Psoas muscle (tissue), 8 donors: ENCODE measurements around the gene FOXP1. TPM values are rescaled to one million over a fixed set of nuclear protein-coding genes. Genes with fewer than 3 reads are reported as not detected.

Source experiments
- ATAC-seq, 4 donors: fragments of 200-7000 bp; cut with Tn5 transposase; one replicate each; pipeline ENCODE4 v1.9.1; 2020; ENCODE audit warnings: moderate library complexity in 3 of 4, mild to moderate bottlenecking in 2 of 4
- DNase-seq, 2 donors: peaks; one replicate each; pipeline ENCODE4 v3.0.0-alpha.2; 2020
- H3K27ac ChIP-seq: fragments of 200-600 bp; one replicate; pipeline ENCODE4 v1.8.0; 2022
- H3K27me3 ChIP-seq, 3 donors: fragments of 200-600 bp in 1 of 3; one replicate each; pipeline versions ENCODE4 v1.6.1 to v1.8.0; 2013 to 2022; ENCODE audit warnings: low read length in 2 of 3, mild to moderate bottlenecking in 2 of 3, moderate library complexity in 1 of 3; ENCODE audit not compliant: insufficient read depth in 3 of 3
- H3K36me3 ChIP-seq, 2 donors: fragments of 200-600 bp in 1 of 2; one replicate each; pipeline versions ENCODE4 v1.6.1 to v1.8.0; 2013 to 2022; ENCODE audit warnings: low read depth in 1 of 2, mild to moderate bottlenecking in 1 of 2, moderate library complexity in 1 of 2; ENCODE audit not compliant: insufficient read depth in 1 of 2
- H3K4me1 ChIP-seq: fragments of 200-600 bp; one replicate; pipeline ENCODE4 v1.8.0; 2022
- H3K4me3 ChIP-seq: fragments of 200-600 bp; one replicate; pipeline ENCODE4 v1.8.0; 2022; ENCODE audit warnings: mild to moderate bottlenecking
- H3K9me3 ChIP-seq: fragments of 200-600 bp; one replicate; pipeline ENCODE4 v1.8.0; 2022
- CTCF ChIP-seq: fragments of 200-600 bp; IDR thresholded peaks from one replicate; pipeline ENCODE4 v1.8.0; 2022; ENCODE audit warnings: antibody characterized with exemption
- WGBS, 3 donors: extraction: QIAGEN DNeasy Blood & Tissue Kit; methylation state at CpG; one replicate each; pipeline versions ENCODE4 v1.1.6 to v1.1.7; 2013; 5-methylcytosine and 5-hydroxymethylcytosine counted together
- intact Hi-C, 2 donors: fragments of 100-400 bp; cut with DNase I; formaldehyde crosslinking; loops; one replicate each; pipeline versions ENCODE4 v1.11.0 to v1.14.2; 2022
- polyA plus RNA-seq, 3 donors: library from polyadenylated mRNA; stranded (reverse); fragments of 200-250 nt; gene quantifications; one replicate each; pipeline ENCODE4 v1.2.3, GENCODE V29; 2013
- total RNA-seq, 4 donors: library from RNA; stranded (reverse); fragmentation: NEBNext Ultra II Directional in 2 of 4; extraction: Animal tissue kit (Norgen Biotek cat#: 25700) in 2 of 4; gene quantifications; one replicate each; pipeline versions ENCODE4 v1.2.1 to v1.2.4, GENCODE V29; 2021 to 2023
- donor health status: healthy with polysubstance abuse.
- donor health status: DM: no; HTN: no; CAD: no; lungs with moderate emphysema.
- donor health status: Bipolar disorder and iron deficiency.
- donor health status: healthy.
- donor health status: DM: yes; HTN: yes; CAD: no.
- donor health status: DM: no; HTN: no; CAD: no.
- donor health status: DM: no; HTN: no; CAD: no.
- donor health status: DM: yes; HTN: yes; CAD: no.

FOXP1 gene
- total and polyA plus RNA-seq, 7 donors: 2.6 to 26.4 (median 15.4) TPM

- ATAC-seq (peak; percentile 79 to 93 (median 90)), DNase-seq (peak; percentile 33 to 62)
- Histone ChIP-seq H3K9me3 (no peaks in the 10 kb centered on the region), H3K27me3 (no peaks in the 10 kb centered on the region), H3K4me1 (peaks cover 33% of the 10 kb centered on the region), H3K36me3 (peaks cover 2 to 30% of the 10 kb centered on the region in 2 donors), H3K27ac (peak overlapping the region; percentile 85), H3K4me3 (peak overlapping the region; percentile 41)
- TF ChIP-seq CTCF: no peak
- intact Hi-C loops: no loop called here
- 17 to 26% (median 24%) methylated on average over 6 of the region's 6 CpGs for WGBS, 3 donors
Measured at GRCh38 chr3:70982700-70983140, 600.8 kb downstream of the FOXP1 start.

GRCh38 chr3:70982284-70982683, 601.2 kb downstream of the FOXP1 start:
- Histone ChIP-seq H3K4me3 (peak overlapping the region; percentile 41), H3K4me1 (peaks cover 33% of the 10 kb centered on the region), H3K27ac (peak overlapping the region; percentile 85), H3K36me3 (peaks cover 0 to 30% of the 10 kb centered on the region in 2 donors), H3K27me3 (no peaks in the 10 kb centered on the region), H3K9me3 (no peaks in the 10 kb centered on the region)
- whole genome bisulfite sequencing, 3 donors: 47 to 55% (median 52%) methylated on average over 1 of the region's 1 CpG
- DNase-seq (no peak), ATAC-seq (no peak)
- TF ChIP-seq CTCF: no peak
- intact Hi-C loops: no loop called here

- intact Hi-C loops: no loop called here
- Histone ChIP-seq H3K4me1 (peaks cover 25% of the 10 kb centered on the region), H3K4me3 (no peak overlapping the region), H3K36me3 (peaks cover 5 to 30% of the 10 kb centered on the region in 2 donors), H3K9me3 (no peaks in the 10 kb centered on the region), H3K27me3 (no peaks in the 10 kb centered on the region), H3K27ac (peak overlapping the region; percentile 85)
- DNase-seq (no peak), ATAC-seq (peak in 1 of 4 donors; percentile 33)
- TF ChIP-seq CTCF: no peak
- 45 to 50% (median 47%) methylated on average over 6 of the region's 6 CpGs for WGBS, 3 donors
Measured at GRCh38 chr3:70981231-70981880, 602.2 kb downstream of the FOXP1 start.

- ATAC-seq: no peak
- H3K4me1 ChIP-seq: peaks cover 24% of the 10 kb centered on the region
- TF ChIP-seq CTCF: no peak
- intact Hi-C loops: no loop called here
- no peak overlapping the region for H3K27ac ChIP-seq
- DNase-seq: no peak
- no peaks in the 10 kb centered on the region for H3K9me3 ChIP-seq
- H3K27me3 ChIP-seq: no peaks in the 10 kb centered on the region
- peaks cover 6 to 31% of the 10 kb centered on the region in 2 donors for H3K36me3 ChIP-seq
- 66 to 76% (median 72%) methylated on average over 8 of the region's 8 CpGs for WGBS, 3 donors
- no peak overlapping the region for H3K4me3 ChIP-seq
Measured at GRCh38 chr3:70980646-70981170, 602.8 kb downstream of the FOXP1 start.
